Keratinocyte (primary cell): ENCODE measurements around the gene ATL2.

Experiments
- EZH2 ChIP-seq: IDR thresholded peaks from one replicate; pipeline ENCODE4 v1.6.1; 2012; ENCODE audit warnings: inconsistent platforms, mild to moderate bottlenecking, low read length, moderate library complexity
- TF ChIP-seq, protein P1 (sequence below), 3 experiments: IDR thresholded peaks in 1 of 3; conservative IDR thresholded peaks in 1 of 3; optimal IDR thresholded peaks in 1 of 3; 2 replicates in 2 of 3; 3 replicates in 1 of 3; pipeline versions ENCODE3 to v1.5.1; 2011; ENCODE audit warnings: low read length in 3 of 3, mild to moderate bottlenecking in 3 of 3, moderate library complexity in 2 of 3, control low read depth in 1 of 3, inconsistent platforms in 1 of 3; ENCODE audit not compliant: insufficient read depth in 2 of 3; ENCODE audit errors: extremely low read depth in 1 of 3

DNA sequence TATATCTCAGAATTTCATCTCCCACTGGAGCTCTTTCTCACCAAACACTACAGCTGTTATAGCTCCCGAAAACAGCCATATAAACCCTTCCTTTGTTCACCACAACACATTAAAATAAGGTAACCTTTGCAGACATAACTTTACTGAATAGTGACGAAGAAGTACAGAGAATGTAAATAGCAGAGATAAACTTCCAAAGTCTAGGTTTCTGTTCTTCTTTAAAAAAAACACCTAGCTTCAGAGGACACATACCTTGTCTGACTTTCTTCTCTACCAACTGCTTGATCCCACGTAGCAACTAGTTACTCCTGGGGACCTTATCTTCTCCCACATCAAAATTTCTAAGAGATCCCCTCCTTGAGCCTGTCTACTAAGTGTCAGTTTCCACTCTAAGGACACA is 32.3 kb downstream of the ATL2 start:
- TF ChIP-seq, protein P1, sequence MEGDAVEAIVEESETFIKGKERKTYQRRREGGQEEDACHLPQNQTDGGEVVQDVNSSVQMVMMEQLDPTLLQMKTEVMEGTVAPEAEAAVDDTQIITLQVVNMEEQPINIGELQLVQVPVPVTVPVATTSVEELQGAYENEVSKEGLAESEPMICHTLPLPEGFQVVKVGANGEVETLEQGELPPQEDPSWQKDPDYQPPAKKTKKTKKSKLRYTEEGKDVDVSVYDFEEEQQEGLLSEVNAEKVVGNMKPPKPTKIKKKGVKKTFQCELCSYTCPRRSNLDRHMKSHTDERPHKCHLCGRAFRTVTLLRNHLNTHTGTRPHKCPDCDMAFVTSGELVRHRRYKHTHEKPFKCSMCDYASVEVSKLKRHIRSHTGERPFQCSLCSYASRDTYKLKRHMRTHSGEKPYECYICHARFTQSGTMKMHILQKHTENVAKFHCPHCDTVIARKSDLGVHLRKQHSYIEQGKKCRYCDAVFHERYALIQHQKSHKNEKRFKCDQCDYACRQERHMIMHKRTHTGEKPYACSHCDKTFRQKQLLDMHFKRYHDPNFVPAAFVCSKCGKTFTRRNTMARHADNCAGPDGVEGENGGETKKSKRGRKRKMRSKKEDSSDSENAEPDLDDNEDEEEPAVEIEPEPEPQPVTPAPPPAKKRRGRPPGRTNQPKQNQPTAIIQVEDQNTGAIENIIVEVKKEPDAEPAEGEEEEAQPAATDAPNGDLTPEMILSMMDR (optimal IDR thresholded peaks at IDR 0.05 in 1 of 3, IDR thresholded peaks at IDR 0.05 in 1 of 3, conservative IDR thresholded peaks at IDR 0.05 in 1 of 3; ENCODE audit: extremely low read depth in 1 of 3, insufficient read depth in 2 of 3, low read length in 3 of 3), result no peak
- no peak for TF ChIP-seq EZH2
